Omental fat pad (tissue), 4 donors: ENCODE results near the gene GPA33. TPM values are rescaled to one million over a fixed set of nuclear protein-coding genes. Genes with fewer than 3 reads are reported as not detected.

ENCODE experiments used
- ATAC-seq: fragments of 150-250 bp; one replicate; pipeline ENCODE4 v1.9.1; 2016; ENCODE audit warnings: mild to moderate bottlenecking, moderate library complexity; ENCODE audit not compliant: low FRiP score
- DNase-seq: peaks from one replicate; pipeline ENCODE4 v3.0.0-alpha.2; 2019; ENCODE audit warnings: low spot score
- total RNA-seq, 4 donors: library from RNA; depleted of rRNA; stranded (reverse); fragments of >200 nt; gene quantifications; one replicate each; pipeline ENCODE4 v1.1.0, GENCODE V29; 2016
- TF ChIP-seq, protein P1 (sequence below), 3 donors: fragments of 450-650 bp; IDR thresholded peaks; one replicate each; pipeline ENCODE4 v1.5.1; 2016 to 2017; ENCODE audit warnings: antibody characterized with exemption in 3 of 3, mild to moderate bottlenecking in 3 of 3, moderate library complexity in 2 of 3

Gene GPA33
- total RNA-seq, 4 donors from 2014 or later, result 0.37 to 0.72 TPM; not detected in 2

DNA sequence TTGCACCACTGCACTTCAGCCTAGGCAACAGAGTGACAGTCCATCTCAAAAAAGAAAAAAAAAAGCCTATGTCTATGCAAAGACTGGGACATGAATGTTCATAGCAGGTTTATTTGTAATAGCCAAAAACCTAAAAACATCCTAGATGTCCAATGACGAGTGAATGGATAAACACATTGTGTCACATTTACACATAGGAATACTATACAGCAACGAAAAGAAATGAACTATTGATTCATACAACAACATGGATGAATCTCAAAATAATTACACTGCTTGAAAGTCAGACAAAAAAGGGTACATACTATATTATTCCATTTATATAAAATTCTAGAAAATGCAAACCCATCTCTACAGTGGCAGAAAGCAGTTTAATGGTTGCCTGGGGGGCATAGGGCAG lies 11.6 kb upstream of the GPA33 start:
- TF ChIP-seq, protein P1, sequence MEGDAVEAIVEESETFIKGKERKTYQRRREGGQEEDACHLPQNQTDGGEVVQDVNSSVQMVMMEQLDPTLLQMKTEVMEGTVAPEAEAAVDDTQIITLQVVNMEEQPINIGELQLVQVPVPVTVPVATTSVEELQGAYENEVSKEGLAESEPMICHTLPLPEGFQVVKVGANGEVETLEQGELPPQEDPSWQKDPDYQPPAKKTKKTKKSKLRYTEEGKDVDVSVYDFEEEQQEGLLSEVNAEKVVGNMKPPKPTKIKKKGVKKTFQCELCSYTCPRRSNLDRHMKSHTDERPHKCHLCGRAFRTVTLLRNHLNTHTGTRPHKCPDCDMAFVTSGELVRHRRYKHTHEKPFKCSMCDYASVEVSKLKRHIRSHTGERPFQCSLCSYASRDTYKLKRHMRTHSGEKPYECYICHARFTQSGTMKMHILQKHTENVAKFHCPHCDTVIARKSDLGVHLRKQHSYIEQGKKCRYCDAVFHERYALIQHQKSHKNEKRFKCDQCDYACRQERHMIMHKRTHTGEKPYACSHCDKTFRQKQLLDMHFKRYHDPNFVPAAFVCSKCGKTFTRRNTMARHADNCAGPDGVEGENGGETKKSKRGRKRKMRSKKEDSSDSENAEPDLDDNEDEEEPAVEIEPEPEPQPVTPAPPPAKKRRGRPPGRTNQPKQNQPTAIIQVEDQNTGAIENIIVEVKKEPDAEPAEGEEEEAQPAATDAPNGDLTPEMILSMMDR (IDR thresholded peaks at IDR 0.05), result no peak
- ATAC-seq (no peak), DNase-seq (no peak)

DNA sequence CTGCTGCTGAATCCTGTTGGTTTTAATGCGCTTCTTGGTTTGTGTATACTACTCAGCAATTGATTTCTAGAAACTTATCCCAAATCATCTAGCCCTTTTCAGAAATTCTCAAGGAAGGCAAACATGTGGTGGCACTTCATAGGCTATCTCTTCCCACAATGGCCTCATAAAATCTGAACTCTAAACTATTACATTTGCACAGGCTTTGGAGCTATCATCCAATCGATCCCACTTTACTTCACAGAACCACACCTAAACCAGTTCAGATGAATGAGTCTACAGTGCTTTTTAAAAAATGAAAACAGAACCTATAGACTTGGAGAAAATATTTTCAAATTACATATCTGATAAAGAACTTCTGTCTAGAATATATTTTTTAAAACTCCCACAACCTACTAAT lies 10.6 kb upstream of the GPA33 start:
- no peak for ATAC-seq

DNA sequence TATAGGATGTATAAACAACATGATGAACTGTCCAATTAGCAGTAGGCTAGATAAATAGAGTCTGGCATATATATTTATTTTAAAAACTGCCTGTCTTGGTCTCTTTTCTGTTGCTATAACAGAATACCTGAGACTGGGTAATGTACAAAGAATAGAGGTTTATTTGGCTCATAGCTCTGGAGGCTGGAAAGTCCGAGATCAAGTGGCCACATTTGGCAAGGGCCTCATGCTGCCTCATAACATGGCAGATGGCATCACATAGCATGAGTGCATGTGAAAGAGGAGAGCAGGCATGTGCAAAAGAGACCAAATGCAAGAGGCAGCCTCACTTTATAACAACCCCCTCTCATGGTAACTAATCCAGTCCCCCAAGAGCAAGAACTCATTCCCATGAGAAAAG lies 9.7 kb upstream of the GPA33 start:
- DNase-seq (no peak), ATAC-seq (no peak)
- TF ChIP-seq, protein P1 (IDR thresholded peaks at IDR 0.05), result no peak

More for the DNA sequence above, 10.6 kb upstream of the GPA33 start:
- TF ChIP-seq, protein P1 (IDR thresholded peaks at IDR 0.05), result no peak
- DNase-seq, result no peak

DNA sequence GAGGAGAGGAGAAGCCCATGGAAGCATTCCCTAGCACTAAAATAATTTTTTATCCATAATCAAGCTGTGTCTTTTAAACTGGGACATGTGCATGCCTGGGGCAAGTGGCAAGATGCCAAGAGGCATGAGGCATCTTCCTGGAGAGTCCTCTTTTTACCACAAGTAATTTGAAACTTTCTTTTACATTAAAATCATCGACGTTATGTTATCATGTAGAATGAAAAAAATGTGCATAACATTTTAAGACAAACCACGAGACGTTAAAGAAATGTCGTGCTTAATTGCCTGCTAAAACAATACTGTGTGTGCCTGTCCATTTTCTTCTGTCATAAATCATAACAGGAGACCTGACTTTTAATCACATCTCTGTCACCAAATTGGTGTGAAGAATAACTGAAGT lies 5.2 kb upstream of the GPA33 start:
- DNase-seq (no peak), ATAC-seq (no peak)
- TF ChIP-seq, protein P1 (IDR thresholded peaks at IDR 0.05), result no peak

DNA sequence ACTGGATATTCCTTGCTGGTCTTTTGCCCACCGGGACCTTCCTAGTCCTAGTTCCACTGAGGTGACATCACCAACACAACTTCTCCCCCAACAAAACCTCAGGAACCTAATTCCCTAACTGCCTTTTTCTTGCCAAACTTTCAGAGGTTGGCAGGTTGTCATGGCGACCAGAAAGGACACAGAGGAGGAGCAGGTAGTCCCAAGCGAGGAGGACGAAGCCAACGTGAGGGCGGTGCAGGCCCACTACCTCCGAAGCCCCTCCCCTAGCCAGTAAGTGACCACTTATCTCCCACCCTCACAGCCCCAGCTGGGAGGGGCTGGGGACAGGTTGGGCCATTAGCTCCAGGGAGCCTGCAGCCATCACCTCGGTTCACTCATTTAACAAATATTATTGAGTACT lies 4.5 kb upstream of the GPA33 start:
- DNase-seq, result no peak
- ATAC-seq, result no peak
- TF ChIP-seq, protein P1 (IDR thresholded peaks at IDR 0.05), result no peak

DNA sequence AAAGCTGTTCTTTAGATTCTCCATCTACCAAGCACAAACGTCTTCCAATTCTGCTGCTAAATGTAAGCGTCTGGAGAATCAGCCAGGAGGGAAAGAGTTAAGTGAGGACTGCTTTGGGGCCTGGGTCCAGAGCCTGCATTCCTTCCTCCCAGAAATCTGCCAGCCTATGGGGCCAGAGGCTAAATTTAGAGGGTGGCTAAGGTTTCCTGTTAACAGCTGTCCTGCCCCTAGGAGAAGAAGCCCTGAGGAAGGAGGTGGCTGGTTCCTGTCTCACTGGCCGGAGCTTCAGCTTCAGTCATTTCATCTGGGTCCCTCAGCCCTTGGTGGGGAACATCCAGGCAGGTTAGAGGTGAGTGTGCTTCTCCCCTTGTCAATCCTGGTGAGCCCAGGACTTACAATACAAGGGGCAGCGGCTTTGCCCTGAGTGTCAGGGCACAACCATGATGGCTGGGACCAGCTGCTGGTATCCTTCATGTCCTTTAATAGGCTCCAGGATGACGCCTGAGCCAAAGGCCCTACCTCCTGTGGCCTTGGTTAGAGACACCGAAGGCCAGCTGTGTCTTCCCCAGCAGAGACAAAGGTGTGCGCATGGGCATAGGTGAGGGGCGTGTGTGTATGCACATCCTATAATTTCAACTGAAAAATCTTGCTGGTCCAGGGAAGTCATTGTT lies 3.8 kb upstream of the GPA33 start, which contains the start of gene STYXL2:
TSS of gene STYXL2 (plus strand) at position 230 of the 671 bp plus-strand sequence. CDS start 775 bp downstream, outside the sequence.
- TF ChIP-seq, protein P1 (IDR thresholded peaks at IDR 0.05), result no peak
- no peak for DNase-seq
- ATAC-seq, result no peak

DNA sequence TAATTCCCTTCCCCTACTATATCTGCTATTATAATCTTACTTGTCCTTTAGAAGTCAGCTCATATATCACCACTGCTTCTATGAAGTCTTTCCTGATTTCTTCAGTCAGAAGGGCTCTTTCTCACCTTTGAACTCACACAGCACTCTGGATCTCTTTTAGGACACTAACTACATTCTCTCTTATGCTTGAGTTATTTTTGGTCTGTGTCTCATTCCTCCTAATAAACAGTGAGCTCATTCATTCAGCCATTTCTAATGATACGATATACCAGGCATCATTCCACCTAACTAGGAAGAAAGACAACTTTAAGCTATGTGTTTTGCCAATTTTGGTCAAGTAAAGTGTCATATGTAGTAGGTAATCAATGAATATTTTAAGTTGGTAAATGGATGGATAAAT lies 2.5 kb upstream of the GPA33 start:
- no peak for ATAC-seq

More for the DNA sequence above, 2.5 kb upstream of the GPA33 start:
- no peak for DNase-seq
- TF ChIP-seq, protein P1 (IDR thresholded peaks at IDR 0.05), result no peak
